SK-N-SH (cell line): ENCODE results near the gene MYO16.

Experiments used
- CTCF ChIP-seq: fragments of 200-600 bp; sonication (generic); IDR thresholded peaks from 2 replicates; pipeline ENCODE4 v1.6.1; 2017; ENCODE audit warnings: antibody characterized with exemption, mild to moderate bottlenecking, moderate library complexity
- EZH2phosphoT487 ChIP-seq: fragments of 200-600 bp; sonication (generic); IDR thresholded peaks from 2 replicates; pipeline ENCODE4 v1.6.1; 2017; ENCODE audit warnings: low read depth, mixed run types, mild to moderate bottlenecking, antibody characterized with exemption, moderate library complexity, borderline replicate concordance
- GABPA ChIP-seq: IDR thresholded peaks from 2 replicates; pipeline ENCODE4 v1.4.0; 2012; ENCODE audit warnings: low read depth, mild to moderate bottlenecking
- TEAD4 ChIP-seq: IDR thresholded peaks from 2 replicates; pipeline ENCODE4 v1.4.0; 2012; ENCODE audit warnings: mild to moderate bottlenecking, borderline replicate concordance; ENCODE audit not compliant: insufficient read depth
- YY1 ChIP-seq: IDR thresholded peaks from 2 replicates; pipeline ENCODE4 v1.4.0; 2012; ENCODE audit warnings: low read depth, mild to moderate bottlenecking
- TF ChIP-seq, protein P1 (sequence below): IDR thresholded peaks from 2 replicates; pipeline ENCODE4 v1.4.0; 2012; ENCODE audit warnings: low read depth, borderline replicate concordance

DNA sequence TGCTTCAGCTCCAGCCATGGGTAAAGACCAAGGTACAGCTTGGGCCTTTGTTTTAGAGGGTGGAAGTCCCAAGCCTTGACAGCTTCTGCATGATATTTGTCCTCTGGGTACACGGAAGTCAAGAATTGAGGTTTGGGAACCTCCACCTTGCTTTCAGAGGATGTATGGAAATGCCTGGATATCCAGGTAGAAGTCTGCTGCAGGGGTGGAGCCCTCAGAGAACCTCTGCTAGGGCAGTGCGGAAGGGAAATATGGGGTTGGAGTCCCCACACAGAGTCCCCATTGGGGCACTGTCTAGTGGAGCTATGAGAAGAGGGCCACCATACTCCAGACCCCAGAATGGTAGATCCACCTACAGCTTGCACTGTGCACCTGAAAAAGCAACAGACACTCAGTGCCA lies 23.0 kb upstream of the MYO16 start:
- no peak for TF ChIP-seq CTCF
- TF ChIP-seq TEAD4: no peak
- TF ChIP-seq EZH2phosphoT487: no peak
- TF ChIP-seq GABPA: no peak
- TF ChIP-seq, protein P1, sequence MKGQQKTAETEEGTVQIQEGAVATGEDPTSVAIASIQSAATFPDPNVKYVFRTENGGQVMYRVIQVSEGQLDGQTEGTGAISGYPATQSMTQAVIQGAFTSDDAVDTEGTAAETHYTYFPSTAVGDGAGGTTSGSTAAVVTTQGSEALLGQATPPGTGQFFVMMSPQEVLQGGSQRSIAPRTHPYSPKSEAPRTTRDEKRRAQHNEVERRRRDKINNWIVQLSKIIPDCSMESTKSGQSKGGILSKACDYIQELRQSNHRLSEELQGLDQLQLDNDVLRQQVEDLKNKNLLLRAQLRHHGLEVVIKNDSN: no peak
- TF ChIP-seq YY1: no peak
